PC-9 (cell line): ENCODE results near the gene RAB35. TPM values are rescaled to one million over a fixed set of nuclear protein-coding genes. Genes with fewer than 3 reads are reported as not detected.

Experiments
- BruUV-seq: library from RNA; stranded (reverse); fragments of 400-500 nt; replicated peaks from 2 replicates; lab custom pipeline; 2021; lab: Mats Ljungman, UMichigan
- CTCF ChIA-PET: fragments of 300-600 bp; sonication (Branson Sonifier 250); formaldehyde crosslinking; loops from one replicate; lab custom pipeline; 2022; ENCODE audit warnings: antibody characterized with exemption; lab: Charles Lee
- POLR2A ChIA-PET: fragments of 300-600 bp; sonication (Branson Sonifier 250); formaldehyde crosslinking; loops from one replicate; lab custom pipeline; 2022; ENCODE audit warnings: antibody characterized with exemption; ENCODE audit not compliant: unreplicated experiment; lab: Charles Lee
- DNase-seq, 2 experiments: peaks; one replicate each; pipeline versions ENCODE4 v3.0.0 to v3.0.0-alpha.2; 2015 to 2022; ENCODE audit warnings: mixed read lengths in 1 of 2
- H2AFZ ChIP-seq: fragments of 200-600 bp; sonication (generic); 2 replicates; pipeline ENCODE4 v1.8.1; 2017; ENCODE audit warnings: antibody characterized with exemption
- H3F3A ChIP-seq: fragments of 200-600 bp; sonication (generic); 2 replicates; pipeline ENCODE4 v1.8.1; 2017; ENCODE audit warnings: antibody characterized with exemption, mild to moderate bottlenecking, low read depth; ENCODE audit not compliant: insufficient read depth
- H3K27ac ChIP-seq: fragments of 200-600 bp; sonication (generic); 2 replicates; pipeline ENCODE4 v1.6.1; 2016; ENCODE audit warnings: mixed run types
- H3K27me3 ChIP-seq: fragments of 200-600 bp; sonication (generic); 2 replicates; pipeline ENCODE4 v1.6.1; 2016; ENCODE audit warnings: low read depth, mixed run types; ENCODE audit not compliant: insufficient read depth
- H3K36me3 ChIP-seq: fragments of 200-600 bp; sonication (generic); 2 replicates; pipeline ENCODE4 v1.6.1; 2016; ENCODE audit warnings: low read depth, mixed run types
- H3K4me1 ChIP-seq: fragments of 200-600 bp; sonication (generic); replicated peaks from 2 replicates; pipeline ENCODE4 v1.6.1; 2016; ENCODE audit warnings: mixed run types; ENCODE audit not compliant: insufficient read depth
- H3K4me2 ChIP-seq: fragments of 200-600 bp; sonication (generic); 2 replicates; pipeline ENCODE4 v1.6.1; 2017; ENCODE audit warnings: mixed run types
- H3K4me3 ChIP-seq: fragments of 200-600 bp; sonication (generic); 2 replicates; pipeline ENCODE4 v1.6.1; 2016; ENCODE audit warnings: mixed run types
- H3K79me2 ChIP-seq: fragments of 200-600 bp; sonication (generic); 2 replicates; pipeline ENCODE4 v1.6.1; 2017; ENCODE audit warnings: low read depth, mixed run types
- H3K9me2 ChIP-seq: fragments of 200-600 bp; sonication (generic); 2 replicates; pipeline ENCODE4 v1.8.1; 2017; ENCODE audit warnings: mild to moderate bottlenecking; ENCODE audit not compliant: insufficient read depth
- H3K9me3 ChIP-seq: fragments of 200-600 bp; sonication (generic); 2 replicates; pipeline ENCODE4 v1.8.1; 2016; ENCODE audit warnings: low read depth; ENCODE audit not compliant: insufficient read depth
- H4K20me1 ChIP-seq: fragments of 200-600 bp; sonication (generic); 2 replicates; pipeline ENCODE4 v1.8.1; 2017; ENCODE audit not compliant: insufficient read depth
- EZH2 ChIP-seq: fragments of 200-600 bp; sonication (generic); IDR thresholded peaks from 2 replicates; pipeline ENCODE4 v1.8.0; 2017; ENCODE audit warnings: antibody characterized with exemption, low read depth
- intact Hi-C: fragments of 100-400 bp; cut with micrococcal nuclease; formaldehyde crosslinking; loops from one replicate; pipeline ENCODE4 v1.10.0; 2022; ENCODE audit not compliant: unreplicated experiment
- total RNA-seq: library from RNA; stranded (reverse); gene quantifications from 2 replicates; pipeline ENCODE4 v1.2.3, GENCODE V29; 2021
- TF ChIP-seq, protein P1 (sequence below): fragments of 200-600 bp; sonication (generic); conservative IDR thresholded peaks from 2 replicates; pipeline ENCODE4 v1.6.1; 2017; ENCODE audit warnings: mixed run types, antibody characterized with exemption, mild to moderate bottlenecking, moderate library complexity

RAB35 gene
- total RNA-seq, 1 experiment from 2014 or later, result 52.0 TPM

DNA sequence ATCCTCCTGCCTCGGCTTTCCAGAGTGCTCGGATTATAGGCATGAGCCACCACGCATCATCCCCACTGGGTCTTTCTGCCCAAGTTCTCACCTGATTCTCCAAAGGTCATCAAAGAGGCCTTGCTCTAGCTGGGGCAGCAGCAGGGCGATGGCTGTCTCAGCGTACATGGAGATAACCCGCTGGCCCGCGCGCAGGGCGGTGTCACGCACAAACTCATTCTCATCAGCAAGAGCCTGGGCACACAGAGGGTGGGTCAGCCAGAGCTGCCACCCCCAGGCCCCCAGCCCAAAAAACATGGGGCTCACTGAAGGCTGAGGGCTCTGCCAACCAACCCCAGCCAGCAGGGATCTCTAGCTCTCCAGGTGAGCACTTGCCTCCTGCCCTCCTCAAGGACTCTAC is 27.7 kb upstream of the RAB35 start:
- intact Hi-C loops, result no loop called here
- no peaks in the 10 kb centered on the region for H3K79me2 ChIP-seq
- H3K27me3 ChIP-seq, result no peaks in the 10 kb centered on the region
- no peaks in the 10 kb centered on the region for H3K4me1 ChIP-seq
- no peak overlapping the region for H3K4me3 ChIP-seq
- H2AFZ ChIP-seq, result no peak overlapping the region
- H3F3A ChIP-seq, result no peaks in the 10 kb centered on the region
- H3K27ac ChIP-seq, result no peak overlapping the region
- no peaks in the 10 kb centered on the region for H4K20me1 ChIP-seq
- no peaks in the 10 kb centered on the region; the same call in 1 of the 2 replicates for H3K36me3 ChIP-seq
- BruUV-seq, result no TSS peak
- DNase-seq, result no peak
- no peak overlapping the region for H3K4me2 ChIP-seq
- H3K9me2 ChIP-seq, result no peaks in the 10 kb centered on the region
- TF ChIP-seq, protein P1, sequence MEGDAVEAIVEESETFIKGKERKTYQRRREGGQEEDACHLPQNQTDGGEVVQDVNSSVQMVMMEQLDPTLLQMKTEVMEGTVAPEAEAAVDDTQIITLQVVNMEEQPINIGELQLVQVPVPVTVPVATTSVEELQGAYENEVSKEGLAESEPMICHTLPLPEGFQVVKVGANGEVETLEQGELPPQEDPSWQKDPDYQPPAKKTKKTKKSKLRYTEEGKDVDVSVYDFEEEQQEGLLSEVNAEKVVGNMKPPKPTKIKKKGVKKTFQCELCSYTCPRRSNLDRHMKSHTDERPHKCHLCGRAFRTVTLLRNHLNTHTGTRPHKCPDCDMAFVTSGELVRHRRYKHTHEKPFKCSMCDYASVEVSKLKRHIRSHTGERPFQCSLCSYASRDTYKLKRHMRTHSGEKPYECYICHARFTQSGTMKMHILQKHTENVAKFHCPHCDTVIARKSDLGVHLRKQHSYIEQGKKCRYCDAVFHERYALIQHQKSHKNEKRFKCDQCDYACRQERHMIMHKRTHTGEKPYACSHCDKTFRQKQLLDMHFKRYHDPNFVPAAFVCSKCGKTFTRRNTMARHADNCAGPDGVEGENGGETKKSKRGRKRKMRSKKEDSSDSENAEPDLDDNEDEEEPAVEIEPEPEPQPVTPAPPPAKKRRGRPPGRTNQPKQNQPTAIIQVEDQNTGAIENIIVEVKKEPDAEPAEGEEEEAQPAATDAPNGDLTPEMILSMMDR, result no peak
- no peak for TF ChIP-seq EZH2
- CTCF ChIA-PET, result no interaction called here
- H3K9me3 ChIP-seq, result no peaks in the 10 kb centered on the region
- POLR2A ChIA-PET, result no interaction called here

DNA sequence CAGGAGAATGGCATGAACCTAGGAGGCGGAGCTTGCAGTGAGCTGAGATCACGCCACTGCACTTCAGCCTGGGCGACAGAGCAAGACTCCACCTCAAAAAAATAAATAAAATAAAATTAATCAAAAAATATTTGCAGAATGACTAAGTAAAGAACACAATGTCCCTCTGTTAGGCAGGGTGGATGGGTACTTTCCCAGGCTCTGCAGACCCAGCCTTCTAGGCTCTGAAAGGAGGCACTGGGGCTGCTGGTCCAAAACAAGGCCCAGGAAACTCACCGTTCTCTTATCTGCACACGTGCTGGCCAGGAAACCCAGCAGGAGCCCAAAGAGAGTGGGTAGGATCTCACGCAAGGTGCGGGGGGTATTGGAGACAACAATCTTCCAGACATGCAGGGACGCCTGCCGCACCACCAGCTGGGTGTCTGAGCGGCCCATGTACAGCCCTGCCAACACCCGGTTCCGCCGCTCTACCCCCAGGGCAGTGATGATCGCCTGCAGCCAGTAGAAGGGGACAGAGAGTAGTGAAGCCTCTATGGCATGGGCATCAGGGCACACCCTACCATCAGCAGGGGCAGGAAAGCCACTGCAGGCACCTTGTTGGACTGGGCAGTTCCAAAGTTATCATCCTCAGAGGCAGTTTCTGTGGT is 25.8 kb upstream of the RAB35 start:
- ChIA-PET CTCF (no interaction called here), POLR2A (no interaction called here)
- no peak for DNase-seq
- TF ChIP-seq EZH2, result no peak
- TF ChIP-seq, protein P1, result no peak
- no peaks in the 10 kb centered on the region for H3K9me2 ChIP-seq
- BruUV-seq, result no TSS peak
- no peaks in the 10 kb centered on the region for H3F3A ChIP-seq
- no peak overlapping the region for H2AFZ ChIP-seq
- intact Hi-C loops, result no loop called here
- H3K4me1 ChIP-seq, result no peaks in the 10 kb centered on the region
- H4K20me1 ChIP-seq, result no peaks in the 10 kb centered on the region
- no peaks in the 10 kb centered on the region for H3K79me2 ChIP-seq
- H3K27ac ChIP-seq, result no peak overlapping the region
- no peak overlapping the region for H3K4me3 ChIP-seq
- H3K9me3 ChIP-seq, result no peaks in the 10 kb centered on the region
- no peaks in the 10 kb centered on the region; the same call in 1 of the 2 replicates for H3K36me3 ChIP-seq
- no peaks in the 10 kb centered on the region for H3K27me3 ChIP-seq
- no peak overlapping the region for H3K4me2 ChIP-seq

DNA sequence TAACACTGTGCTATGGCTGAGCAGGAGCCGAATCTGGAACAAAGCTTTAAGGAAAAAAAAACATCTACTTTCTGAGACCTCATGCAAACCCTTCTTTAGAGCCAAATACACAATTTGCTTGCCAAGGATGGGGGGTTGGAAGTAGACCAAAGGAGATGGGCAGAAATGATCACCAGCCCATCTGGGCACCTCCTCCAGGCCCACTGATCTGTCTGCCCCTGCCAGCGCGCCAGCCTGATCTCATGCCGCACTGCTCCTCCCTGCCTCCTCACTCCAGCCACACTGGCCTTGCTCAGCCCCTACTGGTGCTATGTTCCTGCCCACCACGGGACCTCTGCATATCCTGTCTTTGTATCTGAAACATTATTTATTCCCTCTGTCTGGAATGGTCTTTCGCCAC is 24.8 kb upstream of the RAB35 start:
- Histone ChIP-seq H3K79me2 (no peaks in the 10 kb centered on the region), H3F3A (peaks cover 4% of the 10 kb centered on the region; the same call in 1 of the 2 replicates), H3K9me2 (no peaks in the 10 kb centered on the region), H3K4me2 (no peak overlapping the region), H3K27me3 (no peaks in the 10 kb centered on the region), H3K27ac (no peak overlapping the region), H3K4me1 (no peaks in the 10 kb centered on the region), H3K9me3 (no peaks in the 10 kb centered on the region), H3K36me3 (no peaks in the 10 kb centered on the region; the same call in 1 of the 2 replicates), H3K4me3 (no peak overlapping the region), H2AFZ (no peak overlapping the region), H4K20me1 (no peaks in the 10 kb centered on the region)
- intact Hi-C loops, result no loop called here
- ChIA-PET CTCF (no interaction called here), POLR2A (no interaction called here)
- no TSS peak for BruUV-seq
- DNase-seq, result no peak
- TF ChIP-seq, protein P1, result no peak
- TF ChIP-seq EZH2, result no peak
